Thoracic aorta (tissue), 2 donors: ENCODE data around the gene WDR43. TPM values are rescaled to one million over a fixed set of nuclear protein-coding genes. Genes with fewer than 3 reads are reported as not detected.

ENCODE experiments used
- ATAC-seq: fragments of 150-250 bp; one replicate; pipeline ENCODE4 v1.8.0; 2017; ENCODE audit warnings: low read depth; ENCODE audit not compliant: insufficient number of reproducible peaks, low FRiP score
- DNase-seq: peaks from one replicate; pipeline ENCODE4 v3.0.0-alpha.2; 2020; ENCODE audit warnings: low spot score
- H3K27ac ChIP-seq, 2 donors: fragments of 200-600 bp; sonication (generic); 1 replicate in 1 of 2; 2 replicates in 1 of 2; pipeline ENCODE4 v1.5.1; 2016; ENCODE audit warnings: mild to moderate bottlenecking in 2 of 2, moderate library complexity in 2 of 2
- H3K27me3 ChIP-seq: fragments of 200-600 bp; sonication (generic); replicated peaks from 2 replicates; pipeline ENCODE4 v1.6.0; 2016; ENCODE audit warnings: mild to moderate bottlenecking; ENCODE audit not compliant: insufficient read depth
- H3K36me3 ChIP-seq: fragments of 200-600 bp; sonication (generic); one replicate; pipeline ENCODE4 v1.5.1; 2016
- H3K4me1 ChIP-seq, 2 donors: fragments of 200-600 bp; sonication (generic); 1 replicate in 1 of 2; 2 replicates in 1 of 2; pipeline versions ENCODE4 v1.5.1 to v1.6.0; 2016; ENCODE audit warnings: low read depth in 2 of 2, mild to moderate bottlenecking in 1 of 2; ENCODE audit not compliant: control insufficient read depth in 1 of 2
- H3K4me3 ChIP-seq: fragments of 200-600 bp; sonication (generic); 2 replicates; pipeline ENCODE4 v1.5.1; 2016; ENCODE audit warnings: mild to moderate bottlenecking
- H3K9me3 ChIP-seq: fragments of 200-600 bp; sonication (generic); 2 replicates; pipeline ENCODE4 v1.5.1; 2016
- CTCF ChIP-seq: fragments of 200-600 bp; sonication (generic); IDR thresholded peaks from one replicate; pipeline ENCODE4 v1.5.1; 2019; ENCODE audit warnings: antibody characterized with exemption
- total RNA-seq, 2 donors: library from RNA; depleted of rRNA; stranded (reverse); fragments of >200 nt; gene quantifications; one replicate each; pipeline versions ENCODE4 v1.1.0 to v1.2.3, GENCODE V29; 2016

The WDR43 gene
- total RNA-seq, 2 donors from 2014 or later, result 19.8 to 76.4 TPM

- Histone ChIP-seq H3K4me1 (no peaks in the 10 kb centered on the region), H3K9me3 (no peaks in the 10 kb centered on the region), H3K36me3 (peaks cover 15% of the 10 kb centered on the region), H3K27me3 (no peaks in the 10 kb centered on the region), H3K27ac (no peak overlapping the region), H3K4me3 (no peak overlapping the region)
- ATAC-seq, result no peak
- DNase-seq, result no peak
- no peak for TF ChIP-seq CTCF
These were observed 46.5 kb downstream of the WDR43 start for GRCh38 chr2:28941008-28941407.

- H3K4me3 ChIP-seq, result no peak overlapping the region
- no peaks in the 10 kb centered on the region for H3K9me3 ChIP-seq
- no peak for TF ChIP-seq CTCF
- ATAC-seq, result no peak
- DNase-seq, result no peak
- H3K27ac ChIP-seq, result no peak overlapping the region
- H3K36me3 ChIP-seq, result peaks cover 28% of the 10 kb centered on the region
- no peaks in the 10 kb centered on the region for H3K27me3 ChIP-seq
- H3K4me1 ChIP-seq, result no peaks in the 10 kb centered on the region
These were observed 50.2 kb downstream of the WDR43 start for GRCh38 chr2:28944535-28945248.

GRCh38 chr2:28948160-28948559 is 53.7 kb downstream of the WDR43 start:
- Histone ChIP-seq H3K4me1 (no peaks in the 10 kb centered on the region), H3K9me3 (no peaks in the 10 kb centered on the region), H3K4me3 (no peak overlapping the region), H3K27me3 (no peaks in the 10 kb centered on the region), H3K27ac (no peak overlapping the region), H3K36me3 (peaks cover 20% of the 10 kb centered on the region)
- DNase-seq, result no peak
- no peak for ATAC-seq
- no peak for TF ChIP-seq CTCF

- ATAC-seq, result no peak
- no peak overlapping the region for H3K27ac ChIP-seq
- H3K36me3 ChIP-seq, result peaks cover 13% of the 10 kb centered on the region
- no peak for DNase-seq
- no peak for TF ChIP-seq CTCF
- no peaks in the 10 kb centered on the region for H3K27me3 ChIP-seq
- H3K4me3 ChIP-seq, result no peak overlapping the region
- H3K4me1 ChIP-seq, result no peaks in the 10 kb centered on the region
- H3K9me3 ChIP-seq, result no peaks in the 10 kb centered on the region
These were observed 54.7 kb downstream of the WDR43 start for GRCh38 chr2:28949190-28949589.

- Histone ChIP-seq H3K4me1 (no peaks in the 10 kb centered on the region), H3K27ac (no peak overlapping the region), H3K36me3 (peaks cover 13% of the 10 kb centered on the region), H3K27me3 (no peaks in the 10 kb centered on the region), H3K4me3 (no peak overlapping the region), H3K9me3 (no peaks in the 10 kb centered on the region)
- no peak for DNase-seq
- no peak for TF ChIP-seq CTCF
- no peak for ATAC-seq
These were observed 55.3 kb downstream of the WDR43 start for GRCh38 chr2:28949617-28950305.
